HG03045 (cell line): ENCODE measurements around the gene NTNG1.

ENCODE experiments used
- ATAC-seq: cut with Tn5 transposase; IDR thresholded peaks from one replicate; pipeline ENCODE4 v1.9.1; 2021; ENCODE audit warnings: mild to moderate bottlenecking, moderate library complexity; ENCODE audit not compliant: unreplicated experiment

Gene NTNG1

DNA sequence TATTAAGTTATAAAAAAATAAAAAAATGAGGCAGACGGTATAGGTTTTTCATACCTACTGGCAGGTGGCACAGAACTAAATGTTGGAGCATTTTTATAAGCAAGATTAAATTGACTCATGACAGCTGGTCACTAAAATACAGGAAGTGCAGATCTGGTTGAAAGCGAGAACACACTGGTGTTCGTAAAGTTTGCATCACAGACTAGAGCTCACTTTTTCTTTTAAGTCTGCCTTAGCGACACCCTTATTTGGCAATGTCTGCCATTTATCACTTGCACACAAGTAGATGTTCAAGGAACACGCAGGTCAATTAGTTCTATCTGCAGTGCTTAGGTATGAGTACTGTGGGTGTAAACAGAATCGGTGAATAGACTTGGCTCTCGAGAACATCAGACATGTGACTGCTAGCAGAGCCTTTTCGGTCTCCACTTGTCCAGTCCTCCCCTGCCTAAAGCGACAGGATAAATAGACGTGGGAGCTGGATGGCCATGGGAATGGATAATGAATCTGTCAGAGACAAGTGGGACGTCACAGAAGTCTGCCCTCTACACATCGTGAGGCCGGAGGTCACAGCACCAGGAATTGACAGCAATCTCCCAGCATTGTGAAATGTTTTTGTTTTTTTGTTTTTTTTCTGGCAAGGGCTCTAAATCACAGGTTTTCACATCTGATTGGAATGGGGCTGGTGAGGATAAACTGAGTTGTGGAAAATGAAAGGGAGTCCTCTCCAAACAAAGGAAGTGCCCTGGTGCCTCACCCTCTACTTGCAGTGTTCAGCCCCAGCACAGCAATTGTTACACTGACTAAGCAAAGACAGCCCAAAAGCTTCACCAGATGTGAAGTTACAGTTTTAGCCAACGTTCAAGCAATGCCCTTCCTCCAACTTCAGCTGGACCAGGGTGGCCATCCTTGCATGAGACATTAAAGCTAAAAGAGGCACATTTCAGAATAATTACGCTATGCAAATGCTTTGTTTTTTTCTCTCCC, 248.9 kb downstream of the NTNG1 start:
- ATAC-seq: peak; percentile 64

DNA sequence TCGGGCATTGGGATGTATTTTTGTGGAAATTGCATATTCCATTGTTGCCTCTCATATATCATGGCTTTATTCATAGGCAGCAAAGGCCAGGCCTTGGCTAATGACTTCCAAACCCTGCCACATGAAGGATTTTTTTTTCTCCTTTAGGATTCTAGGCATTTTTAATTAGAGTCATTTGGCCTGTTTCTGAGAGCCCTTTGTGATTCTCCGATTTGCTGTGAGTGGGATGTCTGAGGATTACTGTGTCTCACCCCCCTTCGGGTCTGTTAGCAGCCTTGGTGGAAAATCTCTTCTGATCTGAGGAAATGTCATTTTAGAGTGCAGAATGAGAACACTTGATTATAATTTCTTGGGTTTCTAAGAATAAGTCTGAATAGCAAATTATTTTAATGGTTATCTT, 253.5 kb downstream of the NTNG1 start:
- no peak for ATAC-seq

DNA sequence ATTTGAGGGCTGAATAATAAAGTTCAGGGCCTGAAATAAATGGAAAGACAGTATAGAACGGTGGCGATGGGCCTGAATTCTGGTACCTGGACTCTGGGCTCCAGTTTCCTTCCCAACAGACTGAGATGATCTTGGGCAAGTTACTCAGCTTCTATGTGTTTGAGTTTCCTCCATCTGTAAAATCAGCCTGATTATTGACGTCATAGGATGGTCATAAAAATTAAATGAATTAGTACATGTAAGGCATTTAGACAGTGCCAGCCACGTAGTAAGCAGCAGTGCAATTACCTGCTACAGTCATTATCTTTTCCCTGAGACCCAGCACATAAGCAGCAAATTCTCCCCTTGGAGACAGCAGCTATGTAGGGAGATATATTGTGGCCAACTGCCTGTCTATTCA, 260.9 kb downstream of the NTNG1 start:
- ATAC-seq: no peak

DNA sequence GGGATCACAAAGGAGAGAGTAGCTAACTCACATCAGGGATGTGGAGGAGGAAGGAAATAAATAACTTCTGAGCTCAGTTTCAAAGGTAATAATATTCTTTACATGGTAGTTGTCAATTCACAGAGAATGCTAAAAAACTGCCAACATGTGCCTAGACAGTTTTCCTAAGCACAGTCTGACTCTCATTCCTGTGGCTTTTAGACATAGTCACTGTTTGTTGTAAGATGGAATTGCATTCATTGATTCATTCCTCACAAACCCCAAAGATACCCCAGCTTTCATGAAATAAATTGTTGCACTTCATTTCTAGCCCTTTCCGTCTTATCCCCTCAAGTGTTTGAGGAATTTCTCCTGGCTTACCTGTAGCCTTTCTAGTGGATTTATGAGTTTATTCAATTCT, 263.9 kb downstream of the NTNG1 start:
- no peak for ATAC-seq

DNA sequence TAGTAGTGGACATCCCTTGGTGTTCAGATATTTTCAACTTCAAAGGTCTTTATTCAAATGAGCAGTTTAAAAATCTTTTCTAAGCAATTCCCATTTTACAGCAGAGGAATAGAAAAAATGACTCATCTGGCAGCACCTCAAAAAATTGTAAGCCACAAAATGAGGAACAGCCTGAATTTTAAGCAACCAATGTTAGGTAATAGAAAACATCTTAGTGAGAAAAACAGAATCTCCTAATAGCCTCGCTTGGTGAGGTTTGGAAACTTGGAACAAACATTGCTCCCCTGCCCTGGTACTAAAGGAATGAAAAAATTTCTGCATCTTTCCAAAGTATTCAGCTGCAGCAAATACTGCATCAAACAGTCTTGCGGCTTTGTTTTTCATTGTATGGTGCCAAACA, 264.4 kb downstream of the NTNG1 start:
- ATAC-seq: no peak

DNA sequence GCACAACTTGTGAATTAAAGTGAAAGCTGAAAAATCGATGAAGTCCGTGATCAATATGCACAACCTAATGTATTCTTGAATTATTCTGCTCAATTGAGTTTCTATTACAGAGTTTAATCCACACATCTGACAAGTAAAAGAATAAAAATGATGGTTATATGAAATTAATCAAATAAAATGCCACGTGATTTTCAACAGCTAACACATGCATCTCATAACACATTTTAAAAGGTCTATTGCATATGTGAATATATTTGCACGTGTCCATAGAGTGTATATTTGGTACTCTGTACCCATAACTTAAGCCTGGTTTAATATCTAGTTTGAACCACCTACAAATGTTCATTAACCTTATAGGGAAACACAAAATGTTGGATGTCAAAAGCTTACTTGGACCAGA, 266.2 kb downstream of the NTNG1 start:
- no peak for ATAC-seq

DNA sequence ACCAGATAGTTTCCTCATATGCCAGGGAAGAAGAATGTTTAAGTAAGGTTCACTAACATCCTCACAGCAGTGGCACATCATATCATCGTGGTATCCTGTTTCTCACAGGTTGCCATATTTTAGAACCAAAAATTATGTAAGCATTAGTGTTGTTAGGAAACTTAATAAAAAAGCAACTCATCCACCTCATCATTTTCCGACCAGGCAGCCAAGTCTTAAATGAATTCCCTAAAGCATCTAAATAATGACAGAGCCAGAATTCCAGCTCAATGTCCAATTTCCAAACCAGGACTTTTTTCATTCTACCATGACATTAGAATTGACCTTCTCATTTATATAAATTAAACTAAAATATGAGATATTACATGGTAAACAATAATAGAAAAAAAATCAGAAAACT, 272.7 kb downstream of the NTNG1 start:
- no peak for ATAC-seq

DNA sequence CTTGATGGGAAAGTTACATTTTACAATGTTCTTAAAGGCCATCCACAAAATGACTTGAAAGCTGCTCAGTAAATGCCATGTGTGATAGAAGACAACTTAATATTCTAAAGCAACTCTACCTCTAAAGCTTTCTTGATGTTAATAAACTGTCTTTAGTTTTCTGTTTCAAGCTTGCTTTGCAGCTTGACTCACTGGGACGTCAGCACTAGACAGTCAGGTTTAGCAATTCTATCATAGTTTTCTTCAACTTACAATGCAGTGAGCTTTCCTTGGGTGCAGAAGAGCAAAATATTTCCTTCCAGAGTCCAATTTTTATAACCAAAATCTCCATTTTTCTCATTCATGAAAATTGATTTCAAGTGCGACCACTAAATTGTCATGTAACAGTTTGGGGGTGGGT, 273.1 kb downstream of the NTNG1 start:
- ATAC-seq: no peak

DNA sequence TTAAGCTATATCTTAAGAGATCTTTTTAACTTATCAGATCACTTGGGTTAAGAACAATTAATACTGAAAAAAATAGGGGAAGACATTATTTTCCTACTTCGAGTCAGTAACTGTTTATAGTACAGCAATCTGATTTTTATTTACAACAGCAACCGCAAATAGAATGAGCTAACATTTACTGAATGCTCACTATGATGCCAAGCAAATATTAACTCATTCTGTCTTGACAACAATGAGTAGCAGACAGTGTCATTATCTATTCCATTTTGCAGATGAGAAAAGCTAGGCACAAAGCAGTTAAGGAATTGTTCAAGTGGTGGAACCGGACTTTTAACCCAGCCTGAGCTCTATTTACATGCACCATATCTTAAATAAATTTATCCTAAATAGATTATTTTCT, 273.7 kb downstream of the NTNG1 start:
- no peak for ATAC-seq

DNA sequence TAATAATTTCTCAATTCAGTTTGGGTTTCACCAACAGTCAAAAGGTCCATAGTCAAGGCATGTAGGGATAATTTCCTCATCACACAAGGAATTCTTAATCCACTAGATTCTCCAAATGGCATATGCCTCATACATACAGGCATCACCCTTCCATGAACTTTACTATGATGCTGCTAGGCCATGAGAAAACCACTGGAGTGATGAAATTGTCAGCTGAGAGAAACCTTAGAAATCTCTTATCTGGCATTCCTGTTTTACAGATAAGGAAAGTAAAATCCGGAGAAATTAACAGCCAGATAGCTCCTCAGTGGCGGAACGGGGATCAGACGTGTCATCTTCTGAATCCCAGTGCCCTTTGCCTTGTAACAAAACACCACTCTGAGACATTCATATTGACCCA, 274.4 kb downstream of the NTNG1 start:
- no peak for ATAC-seq

DNA sequence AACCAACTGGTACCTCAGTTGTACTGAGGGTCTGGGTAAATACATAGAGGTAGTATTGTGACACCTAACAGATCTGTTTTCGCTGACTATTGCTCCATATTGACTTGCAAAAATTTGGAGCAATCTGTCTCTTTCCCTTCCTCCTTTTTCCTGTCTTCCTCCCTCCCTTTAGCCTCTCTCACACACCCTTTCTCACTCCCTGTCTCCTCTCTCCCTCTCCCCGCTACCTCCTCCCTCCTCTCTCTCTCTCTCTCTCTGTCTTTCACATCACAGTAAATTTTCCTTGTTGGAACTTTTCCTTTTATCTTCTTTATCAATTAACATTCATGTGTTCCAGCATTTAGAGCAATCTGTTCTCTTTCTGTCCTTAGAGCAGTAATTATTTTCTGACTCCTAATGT, 278.2 kb downstream of the NTNG1 start:
- ATAC-seq: no peak

DNA sequence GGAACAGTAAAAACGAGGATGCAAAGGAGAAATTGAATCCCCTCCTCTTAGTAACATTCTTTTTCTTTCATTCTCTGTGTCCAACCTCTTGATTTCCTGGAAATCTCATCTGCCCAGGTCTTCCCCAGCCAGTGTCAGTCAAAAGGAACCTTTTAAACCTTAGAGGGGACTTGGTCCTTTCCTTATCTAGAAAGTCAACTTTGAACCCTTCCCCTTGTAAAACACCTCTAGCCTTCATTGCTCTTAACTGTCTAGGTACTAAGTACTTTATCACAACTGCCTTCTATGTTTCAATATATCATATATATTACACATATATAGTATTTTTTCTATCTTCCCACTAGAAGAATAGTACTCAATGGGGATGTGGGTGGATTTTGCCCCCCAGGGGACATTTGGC, 282.1 kb downstream of the NTNG1 start:
- ATAC-seq: no peak

DNA sequence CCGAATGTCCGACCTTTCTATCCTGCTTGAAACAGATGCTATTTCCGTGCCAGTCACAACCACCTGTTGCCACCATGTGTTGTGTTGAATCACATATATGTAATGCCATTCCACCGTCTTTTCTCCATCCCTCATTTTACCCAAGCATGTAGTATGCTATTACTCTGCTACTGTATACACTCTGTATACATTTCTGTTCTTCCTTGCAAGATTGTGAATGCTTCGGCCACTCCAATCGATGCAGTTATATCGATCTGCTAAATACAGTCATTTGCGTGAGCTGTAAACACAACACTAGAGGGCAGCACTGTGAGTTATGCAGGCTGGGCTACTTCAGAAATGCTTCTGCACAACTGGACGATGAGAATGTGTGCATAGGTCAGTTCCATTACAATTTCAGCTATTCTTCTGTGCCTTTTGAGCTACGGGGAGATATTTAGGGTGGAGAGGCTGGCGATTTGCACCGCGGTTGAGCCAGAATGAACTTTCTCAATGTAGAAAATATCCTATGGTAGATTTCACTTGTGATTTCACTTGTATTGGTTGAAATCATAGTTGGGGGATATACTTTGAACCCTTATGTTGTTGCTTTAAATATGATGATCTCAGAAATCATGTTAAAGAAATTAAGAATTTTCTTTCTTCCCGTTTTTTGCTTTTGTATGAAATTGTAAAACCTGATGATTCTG, 289.8 kb downstream of the NTNG1 start:
- ATAC-seq: no peak

DNA sequence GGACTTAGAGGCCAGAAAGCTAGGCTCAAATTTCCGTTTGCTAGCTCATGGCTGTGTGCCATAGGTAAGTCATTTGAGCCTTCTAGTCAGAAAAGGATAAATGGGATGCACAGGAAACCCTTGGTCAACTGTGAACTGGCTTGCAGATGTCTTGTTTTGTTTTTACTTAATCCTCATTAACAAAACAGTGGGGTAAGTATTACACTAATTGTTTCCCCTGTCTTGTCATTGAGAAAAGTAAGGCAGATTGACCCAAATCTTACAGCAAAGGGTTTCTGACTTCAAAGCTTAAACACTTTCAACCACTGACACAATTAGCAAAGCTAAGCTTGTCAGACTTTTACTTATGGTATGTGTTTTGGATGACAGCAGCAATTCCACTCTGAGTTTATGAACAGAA, 291.3 kb downstream of the NTNG1 start:
- ATAC-seq: no peak

DNA sequence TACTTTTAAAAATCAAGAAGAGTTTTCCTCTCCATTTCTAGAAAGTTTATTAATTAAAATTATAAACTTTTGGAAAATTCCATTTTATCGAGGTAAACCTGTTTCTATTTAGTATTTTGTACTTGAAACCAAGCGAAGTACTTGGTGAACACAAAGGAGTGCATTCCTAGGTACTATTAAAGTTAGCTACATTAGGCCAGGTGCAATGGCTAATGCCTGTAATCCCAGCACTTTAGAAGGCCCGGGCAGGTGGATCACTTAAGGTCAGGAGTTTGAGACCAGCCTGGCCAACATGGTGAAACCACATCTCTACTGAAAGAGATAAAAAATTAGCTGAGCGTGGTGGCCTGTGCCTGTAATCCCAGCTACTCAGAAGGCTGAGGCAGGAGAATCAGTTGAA, 292.2 kb downstream of the NTNG1 start:
- no peak for ATAC-seq

DNA sequence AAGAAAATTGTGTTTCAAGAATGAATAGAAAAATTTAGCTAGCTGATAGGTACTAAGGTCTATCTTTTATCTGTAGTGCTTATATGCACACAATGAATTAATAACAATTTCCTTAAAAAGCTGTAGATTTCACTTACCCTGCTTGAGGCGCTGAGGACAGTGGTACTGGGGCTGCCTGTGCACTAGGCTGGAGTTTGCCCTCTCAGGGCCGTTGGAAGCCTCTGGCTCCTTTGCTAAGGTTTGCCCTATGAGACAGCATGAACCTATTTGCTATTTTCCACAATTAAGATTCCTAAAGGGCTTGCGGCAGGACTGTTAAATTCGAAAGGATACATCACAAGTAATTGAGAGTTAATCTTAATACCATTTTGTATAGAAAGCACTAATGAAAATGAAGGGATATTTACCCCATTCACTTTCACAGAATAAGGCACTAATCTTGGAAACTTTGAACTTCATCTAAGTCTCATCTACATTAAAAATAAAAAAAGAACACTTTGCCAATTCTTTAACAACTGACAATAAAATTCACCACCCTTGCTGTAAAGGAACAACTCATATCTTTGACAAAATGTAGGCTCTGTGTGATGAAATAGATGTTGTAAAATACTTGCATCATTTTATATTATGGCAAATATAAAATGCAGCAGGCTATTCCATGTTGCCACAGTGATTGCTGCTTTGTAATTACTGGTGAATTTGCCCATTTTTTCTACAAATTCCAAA, 293.0 kb downstream of the NTNG1 start:
- no peak for ATAC-seq

DNA sequence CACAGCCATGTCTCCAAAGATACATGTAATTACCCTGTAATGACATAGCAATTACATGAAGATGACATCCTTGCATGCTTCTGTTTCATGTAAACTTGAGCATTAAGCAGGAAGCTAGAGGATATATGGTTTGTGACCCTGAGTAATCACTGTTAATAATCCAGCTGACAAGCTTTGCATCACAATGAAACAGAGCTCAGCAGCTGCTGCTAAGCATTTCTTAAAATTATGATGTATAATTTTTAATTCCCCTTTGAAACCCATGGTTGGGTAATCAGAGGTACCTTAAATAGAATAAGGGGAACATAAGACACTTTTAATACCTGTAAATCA, 293.5 kb downstream of the NTNG1 start:
- no peak for ATAC-seq

DNA sequence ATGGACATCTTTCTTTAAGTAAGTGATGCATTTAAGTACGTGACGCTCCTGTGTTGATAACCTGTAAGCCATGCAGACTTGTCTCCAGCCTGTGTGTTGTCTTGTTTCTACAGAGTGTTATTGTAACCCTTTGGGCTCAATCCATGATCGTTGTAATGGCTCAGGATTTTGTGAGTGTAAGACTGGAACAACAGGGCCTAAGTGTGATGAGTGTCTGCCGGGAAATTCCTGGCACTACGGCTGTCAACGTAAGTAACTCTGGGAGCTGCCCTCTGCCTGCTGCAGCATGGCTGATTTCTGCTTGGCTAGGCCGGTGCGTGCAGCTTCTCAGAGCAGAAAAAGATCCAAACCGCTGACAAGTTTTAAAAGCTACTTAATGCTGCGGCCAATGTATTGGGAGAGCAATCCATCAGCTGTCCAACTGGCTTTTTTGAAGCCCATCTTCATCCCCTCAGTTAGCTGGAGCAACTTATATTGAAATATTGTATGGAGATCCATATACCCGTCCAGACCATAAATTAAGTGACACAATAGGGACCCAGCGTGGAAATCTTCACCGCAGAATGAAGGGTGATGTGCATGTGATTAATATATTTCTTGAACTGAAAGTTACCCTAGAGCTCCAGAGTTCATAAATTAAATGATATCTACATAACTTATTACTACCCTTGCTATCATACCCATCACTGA, 295.9 kb downstream of the NTNG1 start:
- no peak for ATAC-seq

DNA sequence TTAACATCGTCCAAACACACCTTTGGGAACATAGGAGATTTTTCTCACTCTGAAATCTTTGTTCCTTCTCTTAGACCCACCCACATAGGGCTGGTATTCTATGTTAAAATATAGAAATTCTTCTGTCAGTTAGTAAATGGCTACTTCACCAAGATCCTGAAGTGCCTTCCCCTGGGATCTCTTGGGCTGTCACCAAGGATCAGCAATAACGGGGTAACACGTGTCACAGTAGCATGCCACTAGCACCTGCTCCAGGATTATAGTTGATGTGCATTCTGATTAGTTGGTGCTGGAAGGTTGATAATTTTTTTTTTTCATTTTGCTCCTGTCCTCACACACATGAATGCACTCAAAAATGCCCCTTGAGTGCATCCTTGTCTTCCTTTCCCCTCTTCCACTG, 298.7 kb downstream of the NTNG1 start:
- no peak for ATAC-seq

DNA sequence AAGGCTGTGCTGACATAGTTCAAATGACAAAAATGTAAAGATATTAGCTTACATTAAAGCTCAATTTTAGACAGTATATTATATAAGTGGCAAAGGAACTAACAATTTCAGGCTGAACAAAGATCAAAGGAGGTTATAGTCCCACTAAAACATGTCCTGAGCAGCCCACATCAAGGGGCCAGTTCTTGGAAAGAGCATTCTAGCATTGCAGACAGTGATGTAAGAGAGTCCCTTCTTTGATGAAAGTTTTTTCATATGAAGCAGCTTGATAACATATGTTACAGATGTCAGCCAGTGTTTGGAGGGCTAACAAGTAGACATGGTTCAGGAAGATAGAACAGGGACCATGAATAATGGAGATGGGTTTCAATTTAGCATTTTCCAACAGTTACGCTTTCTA, 301.7 kb downstream of the NTNG1 start:
- no peak for ATAC-seq

DNA sequence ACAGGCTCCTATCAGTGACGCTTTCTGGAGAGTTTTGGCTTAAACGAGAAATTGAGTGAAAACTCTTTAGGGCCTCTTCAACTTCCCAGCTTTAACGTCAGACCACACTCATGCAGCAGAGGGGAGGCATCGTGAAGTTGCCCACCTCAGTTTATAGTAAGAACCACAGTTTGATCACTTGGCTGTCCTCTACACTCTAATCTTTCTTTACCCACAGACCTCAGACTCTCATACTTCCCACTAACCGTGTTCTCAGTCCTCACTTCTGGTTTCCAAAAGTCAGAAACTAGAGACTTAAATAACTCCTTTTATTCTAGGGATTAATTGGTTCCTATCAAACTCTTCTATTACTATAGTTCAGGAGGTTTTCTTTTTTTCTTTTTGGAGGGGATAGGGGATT, 302.2 kb downstream of the NTNG1 start:
- ATAC-seq: no peak
